ENCODE measurements around the gene RAD51B.

RAD51B gene

DNA sequence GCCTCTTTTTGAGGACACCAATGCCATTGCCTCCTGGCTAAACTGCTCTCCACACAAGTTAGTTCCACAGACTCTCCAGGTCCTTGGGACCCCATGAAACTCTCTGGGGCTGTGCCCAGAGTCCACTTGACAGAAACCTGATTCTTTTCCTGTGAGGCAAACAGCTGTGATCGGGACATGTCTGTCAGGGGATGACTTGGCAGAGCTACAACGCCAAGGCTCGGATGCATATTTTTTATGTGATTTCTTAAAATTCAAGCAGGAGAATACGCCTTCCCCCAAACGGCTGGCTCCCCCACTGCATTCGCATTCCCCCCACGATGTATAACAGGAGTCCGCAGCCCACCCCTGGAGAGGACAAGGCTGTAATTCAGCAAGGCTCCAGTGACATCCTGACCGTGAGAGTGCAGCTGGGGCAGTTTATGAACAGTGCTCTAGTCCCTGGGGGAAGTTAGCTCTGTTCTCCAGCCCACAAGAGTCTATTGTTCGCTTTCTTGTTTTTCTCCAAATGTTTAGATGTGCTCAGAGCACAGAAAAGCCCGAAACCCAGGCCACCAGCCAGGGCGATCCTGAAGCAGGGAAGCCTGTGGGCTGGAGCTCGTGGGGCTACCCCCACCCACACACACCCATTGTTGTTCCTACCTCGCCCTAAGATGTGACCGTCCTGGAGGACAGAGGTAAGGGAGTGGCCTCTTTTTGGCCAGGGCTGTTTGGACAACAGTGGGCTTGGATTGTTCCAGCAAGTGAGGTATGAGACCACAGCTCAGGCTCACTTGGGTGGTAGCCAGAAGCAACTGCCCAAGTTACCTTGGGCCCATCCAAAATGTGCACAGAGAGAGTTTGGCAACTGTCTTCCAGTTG, 813.8 kb downstream of the RAD51B start:
- no peak for TF ChIP-seq ZFX (IDR thresholded peaks at IDR 0.05)
- TF ChIP-seq, protein P1, sequence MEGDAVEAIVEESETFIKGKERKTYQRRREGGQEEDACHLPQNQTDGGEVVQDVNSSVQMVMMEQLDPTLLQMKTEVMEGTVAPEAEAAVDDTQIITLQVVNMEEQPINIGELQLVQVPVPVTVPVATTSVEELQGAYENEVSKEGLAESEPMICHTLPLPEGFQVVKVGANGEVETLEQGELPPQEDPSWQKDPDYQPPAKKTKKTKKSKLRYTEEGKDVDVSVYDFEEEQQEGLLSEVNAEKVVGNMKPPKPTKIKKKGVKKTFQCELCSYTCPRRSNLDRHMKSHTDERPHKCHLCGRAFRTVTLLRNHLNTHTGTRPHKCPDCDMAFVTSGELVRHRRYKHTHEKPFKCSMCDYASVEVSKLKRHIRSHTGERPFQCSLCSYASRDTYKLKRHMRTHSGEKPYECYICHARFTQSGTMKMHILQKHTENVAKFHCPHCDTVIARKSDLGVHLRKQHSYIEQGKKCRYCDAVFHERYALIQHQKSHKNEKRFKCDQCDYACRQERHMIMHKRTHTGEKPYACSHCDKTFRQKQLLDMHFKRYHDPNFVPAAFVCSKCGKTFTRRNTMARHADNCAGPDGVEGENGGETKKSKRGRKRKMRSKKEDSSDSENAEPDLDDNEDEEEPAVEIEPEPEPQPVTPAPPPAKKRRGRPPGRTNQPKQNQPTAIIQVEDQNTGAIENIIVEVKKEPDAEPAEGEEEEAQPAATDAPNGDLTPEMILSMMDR (conservative IDR thresholded peaks at IDR 0.05), result no peak
- no peak overlapping the region for H3K27ac ChIP-seq

DNA sequence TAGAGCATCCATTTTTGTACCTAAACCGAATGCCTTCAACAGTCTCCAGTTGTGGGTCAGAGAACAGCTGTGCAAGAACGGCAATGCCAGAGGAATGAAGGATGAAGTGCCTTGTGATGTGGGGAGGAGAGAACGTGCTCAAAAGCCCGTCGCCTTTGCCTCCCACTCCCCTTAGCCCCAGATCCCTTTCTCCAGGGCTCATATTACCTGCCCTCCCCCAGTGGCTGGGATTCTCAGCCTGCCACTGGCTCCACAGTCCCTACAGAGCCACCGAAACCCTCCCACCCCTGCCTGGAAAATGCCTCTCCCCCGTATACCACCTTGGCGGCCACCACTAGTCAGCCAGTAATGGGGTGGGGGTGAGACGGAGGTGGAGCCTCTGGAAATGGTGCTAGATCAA, 814.8 kb downstream of the RAD51B start:
- no peak overlapping the region for H3K27ac ChIP-seq
- TF ChIP-seq, protein P1 (conservative IDR thresholded peaks at IDR 0.05), result no peak
- TF ChIP-seq ZFX (IDR thresholded peaks at IDR 0.05), result no peak

DNA sequence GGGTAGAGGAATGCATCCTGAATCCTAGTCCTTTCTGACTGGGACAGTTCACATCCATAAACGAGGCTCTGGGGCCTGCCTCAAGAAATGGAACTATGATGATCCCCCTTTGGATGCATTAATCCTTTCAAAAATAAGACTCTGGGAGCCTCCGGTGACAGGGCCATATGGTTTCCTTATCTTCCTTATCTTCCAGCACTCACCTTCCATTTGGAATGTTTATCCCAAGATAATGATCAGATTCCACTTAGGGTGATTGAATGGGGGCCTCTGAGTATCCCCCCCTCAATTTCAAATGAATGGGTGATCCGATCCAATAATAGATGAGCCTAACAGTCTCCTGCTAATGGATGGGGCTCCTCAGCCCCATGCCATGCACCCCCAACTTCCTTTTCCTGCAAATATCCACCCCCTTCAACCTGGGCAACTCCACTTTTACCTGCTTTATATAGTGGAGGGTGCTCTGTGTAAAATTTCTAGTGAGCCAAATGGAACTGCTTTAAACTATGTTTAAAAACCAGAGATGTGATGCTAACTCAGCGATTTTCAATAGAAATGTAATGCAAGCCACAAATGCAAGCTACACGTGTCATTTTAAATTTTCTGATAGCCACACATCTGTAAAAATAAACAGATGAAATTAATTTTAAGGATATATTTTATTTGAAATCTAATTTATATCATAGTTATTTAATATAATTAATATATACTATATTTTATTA, 815.5 kb downstream of the RAD51B start:
- no peak overlapping the region for H3K27ac ChIP-seq

DNA sequence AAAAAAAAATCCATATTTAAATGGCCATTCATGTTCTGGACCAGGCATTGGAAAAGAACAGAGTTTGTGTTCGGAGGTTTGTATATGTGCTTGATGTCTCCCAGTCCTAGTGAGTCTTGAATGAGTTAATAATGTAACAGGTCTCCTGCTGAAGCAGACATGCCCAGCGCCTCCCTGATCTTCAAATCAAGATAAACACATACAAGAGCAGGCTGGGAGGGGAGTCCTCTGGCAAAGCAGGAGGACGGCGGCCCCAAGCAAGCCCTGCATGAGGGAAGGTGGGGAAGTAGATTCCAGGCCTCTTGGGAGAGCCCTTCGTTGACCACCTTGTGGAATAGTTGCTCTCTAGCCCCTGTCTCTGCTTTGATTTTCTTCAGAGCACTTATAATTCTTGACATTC, 817.0 kb downstream of the RAD51B start:
- TF ChIP-seq ZFX (IDR thresholded peaks at IDR 0.05), result no peak
- no peak overlapping the region for H3K27ac ChIP-seq

More for the DNA sequence above, 815.5 kb downstream of the RAD51B start:
- no peak for TF ChIP-seq ZFX (IDR thresholded peaks at IDR 0.05)
- TF ChIP-seq, protein P1 (conservative IDR thresholded peaks at IDR 0.05), result no peak

GRCh38 chr14:68637106-68638021, 817.8 kb downstream of the RAD51B start:
- H3K27ac ChIP-seq, result no peak overlapping the region
- TF ChIP-seq, protein P1 (conservative IDR thresholded peaks at IDR 0.05), result no peak
- no peak for TF ChIP-seq ZFX (IDR thresholded peaks at IDR 0.05)

GRCh38 chr14:68638141-68638999, 818.8 kb downstream of the RAD51B start:
- TF ChIP-seq, protein P1 (conservative IDR thresholded peaks at IDR 0.05), result no peak
- TF ChIP-seq ZFX (IDR thresholded peaks at IDR 0.05), result no peak
- H3K27ac ChIP-seq, result no peak overlapping the region

Data from C4-2B (cell line).